Transverse colon (tissue), 4 donors: ENCODE measurements around the gene WDR7. TPM values are rescaled to one million over a fixed set of nuclear protein-coding genes. Genes with fewer than 3 reads are reported as not detected.

ENCODE experiments used
- DNase-seq: peaks from one replicate; pipeline ENCODE4 v3.0.0-alpha.2; 2019
- H3K27ac ChIP-seq, 4 donors: fragments of 200-600 bp; sonication (generic); 2 replicates each; pipeline ENCODE4 v1.5.1; 2016 to 2018; ENCODE audit warnings: inconsistent platforms in 4 of 4
- H3K27me3 ChIP-seq: fragments of 200-600 bp; sonication (generic); 2 replicates; pipeline ENCODE4 v1.5.1; 2017; ENCODE audit warnings: inconsistent platforms
- H3K36me3 ChIP-seq, 4 donors: fragments of 200-600 bp; sonication (generic); 2 replicates each; pipeline ENCODE4 v1.5.1; 2017 to 2019; ENCODE audit warnings: inconsistent platforms in 4 of 4
- H3K4me1 ChIP-seq, 4 donors: fragments of 200-600 bp; sonication (generic); 2 replicates each; pipeline ENCODE4 v1.5.1; 2017 to 2020; ENCODE audit warnings: inconsistent platforms in 4 of 4
- H3K4me3 ChIP-seq, 4 donors: fragments of 200-600 bp; sonication (generic); 1 replicate in 1 of 4; 2 replicates in 3 of 4; pipeline versions ENCODE4 v1.5.1 to v1.6.1; 2017 to 2019; ENCODE audit warnings: inconsistent platforms in 4 of 4
- H3K9me3 ChIP-seq, 2 donors: fragments of 200-600 bp; sonication (generic); 2 replicates each; pipeline ENCODE4 v1.5.1; 2017 to 2019; ENCODE audit warnings: inconsistent platforms in 2 of 2
- EP300 ChIP-seq: sonication (generic); formaldehyde crosslinking; IDR thresholded peaks from one replicate; pipeline ENCODE4 v1.6.1; 2017; ENCODE audit warnings: antibody characterized with exemption, low read depth
- POLR2A ChIP-seq: fragments of 450-650 bp; IDR thresholded peaks from one replicate; pipeline ENCODE4 v1.6.1; 2016; ENCODE audit warnings: antibody characterized with exemption, mild to moderate bottlenecking, moderate library complexity
- POLR2AphosphoS5 ChIP-seq, 3 donors: sonication (generic); formaldehyde crosslinking; IDR thresholded peaks; one replicate each; pipeline ENCODE4 v1.6.1; 2016; ENCODE audit warnings: antibody characterized with exemption in 3 of 3
- WGBS, 2 donors: methylation state at CpG; one replicate each; pipeline ENCODE4 v1.1.5; 2018; ENCODE audit warnings: low coverage in 1 of 2; 5-methylcytosine and 5-hydroxymethylcytosine counted together
- in situ Hi-C, 4 donors: fragments of 200-750 bp; cut with MboI; loops; one replicate each; pipeline versions ENCODE4 v1.15.0 to v1.15.1; 2017; ENCODE audit warnings: low sequenced_read_pairs in 3 of 4, low pct_ligation_motif_present in 1 of 4, low pct_unique_long_range_greater_than_20kb in 1 of 4
- intact Hi-C: fragments of 100-400 bp; cut with DNase I; formaldehyde crosslinking; loops from one replicate; pipeline ENCODE4 v1.15.1; 2023; ENCODE audit warnings: low total_unique reads
- total RNA-seq, 4 donors: library from RNA; depleted of rRNA; stranded (reverse); fragments of >200 nt; gene quantifications; one replicate each; pipeline ENCODE4 v1.1.0, GENCODE V29; 2016
- TF ChIP-seq, protein P1 (sequence below), 5 experiments: fragments of 200-600 bp in 3 of 5; fragments of 450-650 bp in 2 of 5; sonication (generic) in 3 of 5; IDR thresholded peaks; 1 replicate in 2 of 5; 2 replicates in 3 of 5; pipeline ENCODE4 v1.5.1; 2016 to 2017; ENCODE audit warnings: antibody characterized with exemption in 5 of 5, inconsistent platforms in 3 of 5, mild to moderate bottlenecking in 2 of 5, moderate library complexity in 1 of 5

Gene WDR7
- total RNA-seq, 4 donors from 2014 or later, result 14.9 to 37.5 (median 27.9) TPM

DNA sequence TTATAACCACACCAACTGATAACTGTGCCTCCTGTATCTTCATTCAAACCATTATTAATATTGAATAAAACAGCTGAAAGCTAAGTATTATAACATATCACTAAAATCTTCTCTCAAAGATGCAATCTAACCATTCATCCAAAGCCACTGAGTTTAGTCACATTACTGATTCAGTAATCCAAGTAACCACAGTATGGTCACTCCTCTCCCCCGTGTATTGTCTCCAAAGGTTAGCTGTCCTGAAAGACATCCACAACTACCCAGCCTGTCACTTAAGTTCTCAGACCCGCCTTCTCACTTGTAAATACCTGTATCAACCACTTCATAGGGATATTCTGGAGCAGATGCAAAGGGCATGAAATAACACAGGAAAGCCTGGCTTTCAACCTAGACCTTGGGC is 282.3 kb downstream of the WDR7 start:
- Histone ChIP-seq H3K9me3 (no peaks in the 10 kb centered on the region), H3K27ac (no peak overlapping the region), H3K4me3 (no peak overlapping the region), H3K27me3 (no peaks in the 10 kb centered on the region), H3K4me1 (no peaks in the 10 kb centered on the region), H3K36me3 (no peaks in the 10 kb centered on the region)
- in situ Hi-C loops, result no loop called here
- no peak for DNase-seq
- WGBS, 2 donors, result 83% methylated on average over 2 of the region's 2 CpGs; no CpG with 5 or more reads in 1 of the 2 donors
- TF ChIP-seq EP300 (no peak), POLR2AphosphoS5 (IDR thresholded peaks at IDR 0.05) (no peak), POLR2A (no peak)
- TF ChIP-seq, protein P1, sequence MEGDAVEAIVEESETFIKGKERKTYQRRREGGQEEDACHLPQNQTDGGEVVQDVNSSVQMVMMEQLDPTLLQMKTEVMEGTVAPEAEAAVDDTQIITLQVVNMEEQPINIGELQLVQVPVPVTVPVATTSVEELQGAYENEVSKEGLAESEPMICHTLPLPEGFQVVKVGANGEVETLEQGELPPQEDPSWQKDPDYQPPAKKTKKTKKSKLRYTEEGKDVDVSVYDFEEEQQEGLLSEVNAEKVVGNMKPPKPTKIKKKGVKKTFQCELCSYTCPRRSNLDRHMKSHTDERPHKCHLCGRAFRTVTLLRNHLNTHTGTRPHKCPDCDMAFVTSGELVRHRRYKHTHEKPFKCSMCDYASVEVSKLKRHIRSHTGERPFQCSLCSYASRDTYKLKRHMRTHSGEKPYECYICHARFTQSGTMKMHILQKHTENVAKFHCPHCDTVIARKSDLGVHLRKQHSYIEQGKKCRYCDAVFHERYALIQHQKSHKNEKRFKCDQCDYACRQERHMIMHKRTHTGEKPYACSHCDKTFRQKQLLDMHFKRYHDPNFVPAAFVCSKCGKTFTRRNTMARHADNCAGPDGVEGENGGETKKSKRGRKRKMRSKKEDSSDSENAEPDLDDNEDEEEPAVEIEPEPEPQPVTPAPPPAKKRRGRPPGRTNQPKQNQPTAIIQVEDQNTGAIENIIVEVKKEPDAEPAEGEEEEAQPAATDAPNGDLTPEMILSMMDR (IDR thresholded peaks at IDR 0.05), result no peak
- intact Hi-C loops, result no loop called here

DNA sequence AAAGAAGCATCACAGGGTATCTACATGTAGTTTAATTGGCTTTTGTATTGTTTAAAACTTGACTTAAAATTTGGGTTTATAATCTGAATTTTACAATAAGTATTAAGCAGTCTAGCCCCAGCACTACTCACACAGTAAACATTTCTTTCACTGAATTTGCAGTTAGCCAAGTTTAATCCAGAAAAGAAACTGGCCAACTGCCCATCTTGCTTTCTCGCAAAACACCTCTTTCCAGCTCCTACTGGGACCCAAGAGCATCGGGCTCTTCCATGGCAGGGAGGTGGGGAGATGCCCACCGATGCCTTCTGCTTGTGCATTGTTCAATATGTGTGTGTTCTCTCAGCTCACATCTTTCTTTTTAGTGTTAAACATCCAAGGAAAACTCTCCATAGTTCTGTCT is 283.0 kb downstream of the WDR7 start:
- no peaks in the 10 kb centered on the region for H3K36me3 ChIP-seq
- in situ Hi-C loops, result no loop called here

DNA sequence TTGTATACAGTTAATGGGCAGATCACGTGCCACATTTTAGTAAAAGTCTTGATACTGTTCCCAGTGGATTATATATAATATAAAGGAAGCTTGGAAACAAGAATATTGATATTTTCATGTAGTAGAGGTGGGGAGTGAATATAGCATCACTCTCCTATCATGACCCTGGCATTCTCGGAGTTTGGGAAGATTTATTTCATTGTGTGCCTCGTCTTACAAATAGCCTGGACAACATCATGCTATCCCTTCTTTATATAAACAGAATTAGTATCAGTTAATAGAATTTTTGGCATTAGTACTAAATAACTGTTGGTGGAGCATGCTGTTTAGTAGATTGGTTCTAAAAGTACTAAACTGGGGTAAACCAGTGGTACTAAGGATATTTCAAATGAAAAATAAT is 283.7 kb downstream of the WDR7 start:
- H3K36me3 ChIP-seq, result no peaks in the 10 kb centered on the region
- intact Hi-C loops, result no loop called here
- in situ Hi-C loops, result no loop called here
- WGBS, 2 donors, result 83 to 92% methylated on average over 3 of the region's 3 CpGs
- TF ChIP-seq POLR2AphosphoS5 (IDR thresholded peaks at IDR 0.05), result no peak
- TF ChIP-seq POLR2A, result no peak
- TF ChIP-seq, protein P1 (IDR thresholded peaks at IDR 0.05), result no peak
- no peak for TF ChIP-seq EP300
- no peak for DNase-seq
- H3K9me3 ChIP-seq, result no peaks in the 10 kb centered on the region
- no peaks in the 10 kb centered on the region for H3K4me1 ChIP-seq
- no peak overlapping the region for H3K27ac ChIP-seq
- no peaks in the 10 kb centered on the region for H3K27me3 ChIP-seq
- no peak overlapping the region for H3K4me3 ChIP-seq

More for the DNA sequence above, 283.0 kb downstream of the WDR7 start:
- WGBS, 2 donors, result 81 to 86% methylated on average over 3 of the region's 3 CpGs
- H3K4me3 ChIP-seq, result no peak overlapping the region
- intact Hi-C loops, result no loop called here
- H3K4me1 ChIP-seq, result no peaks in the 10 kb centered on the region
- no peaks in the 10 kb centered on the region for H3K27me3 ChIP-seq
- no peak overlapping the region for H3K27ac ChIP-seq
- TF ChIP-seq POLR2AphosphoS5 (IDR thresholded peaks at IDR 0.05) (no peak), POLR2A (no peak), EP300 (no peak)
- TF ChIP-seq, protein P1 (IDR thresholded peaks at IDR 0.05), result no peak
- H3K9me3 ChIP-seq, result no peaks in the 10 kb centered on the region
- no peak for DNase-seq

DNA sequence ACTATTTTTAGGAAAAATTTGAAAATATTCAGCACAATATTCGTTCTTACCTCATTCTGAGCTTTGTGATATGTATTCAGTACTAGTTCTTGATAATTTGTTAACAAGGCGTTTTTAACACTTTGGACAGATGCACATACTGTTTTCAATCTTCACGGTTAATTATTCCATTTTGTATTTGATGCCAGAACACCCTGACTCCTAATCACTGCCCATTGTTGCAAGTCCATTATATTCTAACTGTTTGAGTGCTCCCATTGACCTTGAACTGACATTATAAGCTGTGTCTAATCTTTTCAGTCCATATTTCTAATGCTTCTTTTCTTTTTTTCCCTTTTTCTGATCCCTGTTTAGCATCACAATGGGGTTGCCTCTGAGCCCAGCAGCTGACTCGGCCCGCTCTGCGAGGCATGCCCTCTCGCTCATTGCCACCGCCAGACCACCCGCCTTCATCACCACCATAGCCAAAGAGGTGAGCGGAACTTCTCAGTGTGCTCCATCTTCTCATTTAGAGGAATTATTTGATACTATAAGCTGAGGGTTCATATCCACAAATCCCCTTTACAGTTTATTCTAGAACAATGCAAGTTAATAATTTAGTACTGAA is 284.4 kb downstream of the WDR7 start:
- intact Hi-C loops, result no loop called here
- no peak for DNase-seq
- no peaks in the 10 kb centered on the region for H3K9me3 ChIP-seq
- no peaks in the 10 kb centered on the region for H3K27me3 ChIP-seq
- H3K27ac ChIP-seq, result no peak overlapping the region
- no peaks in the 10 kb centered on the region for H3K4me1 ChIP-seq
- TF ChIP-seq POLR2AphosphoS5 (IDR thresholded peaks at IDR 0.05), result no peak
- WGBS, 2 donors, result 94 to 96% methylated on average over 10 of the region's 10 CpGs
- no peaks in the 10 kb centered on the region for H3K36me3 ChIP-seq
- H3K4me3 ChIP-seq, result no peak overlapping the region
- in situ Hi-C loops, result no loop called here

DNA sequence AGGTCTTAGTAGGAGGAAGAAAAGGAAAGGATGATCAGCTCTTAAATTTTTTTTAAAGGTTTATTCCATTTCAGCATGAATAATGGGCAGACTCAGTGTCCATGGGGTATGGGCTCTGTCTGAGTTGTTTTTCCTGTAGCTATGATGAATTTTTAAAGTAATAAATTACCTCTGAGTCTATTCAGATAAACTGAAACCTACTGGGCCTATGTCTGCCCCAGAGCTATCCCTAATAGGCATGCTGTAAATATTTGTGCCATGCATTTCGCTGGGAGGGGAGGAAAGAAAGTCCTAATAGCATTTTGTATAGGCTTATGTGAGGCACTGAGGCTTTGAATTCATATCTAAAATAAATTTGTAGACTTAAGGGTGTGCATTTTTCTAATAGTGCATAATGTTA is 285.3 kb downstream of the WDR7 start:
- WGBS, 2 donors, result 85 to 100% methylated on average over 1 of the region's 1 CpG
- TF ChIP-seq EP300 (no peak), POLR2A (no peak), POLR2AphosphoS5 (IDR thresholded peaks at IDR 0.05) (no peak)
- TF ChIP-seq, protein P1 (IDR thresholded peaks at IDR 0.05), result no peak
- Histone ChIP-seq H3K36me3 (no peaks in the 10 kb centered on the region), H3K9me3 (no peaks in the 10 kb centered on the region), H3K4me3 (no peak overlapping the region), H3K27me3 (no peaks in the 10 kb centered on the region), H3K4me1 (no peaks in the 10 kb centered on the region), H3K27ac (no peak overlapping the region)
- DNase-seq, result no peak
- intact Hi-C loops, result no loop called here
- in situ Hi-C loops, result no loop called here
